ENCODE results near the gene SZRD1.

Gene SZRD1

DNA sequence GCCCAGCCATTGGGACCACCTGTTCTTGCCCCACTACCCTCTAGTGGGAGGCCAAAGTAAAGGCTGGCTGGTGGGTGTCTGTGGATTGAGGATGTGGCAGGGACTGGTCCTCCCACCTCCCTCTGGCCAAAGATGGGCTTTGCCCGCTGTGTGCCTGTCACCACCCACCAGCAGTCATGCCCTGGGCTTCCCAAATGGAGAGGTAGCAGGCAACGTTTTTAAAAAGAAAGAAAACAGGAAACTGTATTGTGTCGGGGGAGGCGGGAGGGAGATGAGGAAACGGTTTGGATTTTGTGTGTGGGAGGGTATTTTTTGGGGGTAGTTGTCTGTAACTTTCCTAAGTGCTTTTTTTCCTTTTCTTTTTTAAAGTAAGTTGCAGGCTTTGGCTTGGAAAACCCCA is 30.1 kb downstream of the SZRD1 start:
- Mint-ChIP-seq H3K27ac (peak overlapping the region; percentile 89), H3K36me3 (ENCODE audit: low read depth) (peaks cover 31% of the 10 kb centered on the region), H3K9me3 (no peaks in the 10 kb centered on the region), H3K27me3 (ENCODE audit: low read depth, poor library complexity) (no peaks in the 10 kb centered on the region), H3K4me1 (peaks cover 22% of the 10 kb centered on the region), H3K4me3 (no peak overlapping the region)
- no peak for DNase-seq
- no peak for TF ChIP-seq CTCF (IDR thresholded peaks at IDR 0.05)

DNA sequence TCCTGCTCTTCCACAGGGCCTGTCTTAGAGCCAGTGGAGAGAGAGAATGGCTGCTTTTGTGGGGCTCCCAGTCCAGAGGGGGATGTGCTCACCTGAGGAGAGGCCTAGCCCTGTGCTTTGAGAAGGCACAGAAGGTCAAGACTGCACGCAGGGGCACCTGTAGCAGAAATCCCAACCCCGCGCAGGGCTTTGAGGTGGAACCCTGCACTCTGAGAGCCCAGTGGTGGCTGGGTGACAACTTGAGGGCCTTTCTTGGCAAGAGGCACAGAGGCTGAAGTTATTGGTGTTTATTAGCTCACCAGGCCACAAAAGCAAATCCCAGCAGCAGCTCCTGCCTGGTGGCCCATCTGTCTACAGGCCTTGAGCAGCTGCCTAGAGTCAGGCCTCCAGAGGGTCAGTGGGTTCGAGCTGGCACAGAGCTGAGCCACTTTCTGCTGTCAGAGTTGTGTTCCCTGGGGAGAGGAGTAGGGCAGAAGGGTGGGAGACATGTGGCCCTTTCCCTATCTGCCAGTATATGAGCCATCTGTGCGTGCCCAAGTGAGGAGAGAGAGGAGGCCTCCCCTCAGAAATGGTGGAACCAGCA is 31.4 kb downstream of the SZRD1 start:
- no peaks in the 10 kb centered on the region for H3K27me3 Mint-ChIP-seq (ENCODE audit: low read depth, poor library complexity)
- H3K4me1 Mint-ChIP-seq: peaks cover 15% of the 10 kb centered on the region
- H3K4me3 Mint-ChIP-seq: no peak overlapping the region
- H3K36me3 Mint-ChIP-seq (ENCODE audit: low read depth): peaks cover 20% of the 10 kb centered on the region
- no peaks in the 10 kb centered on the region for H3K9me3 Mint-ChIP-seq
- DNase-seq: no peak
- peak overlapping the region; percentile 74 for H3K27ac Mint-ChIP-seq
- TF ChIP-seq CTCF (IDR thresholded peaks at IDR 0.05): no peak

DNA sequence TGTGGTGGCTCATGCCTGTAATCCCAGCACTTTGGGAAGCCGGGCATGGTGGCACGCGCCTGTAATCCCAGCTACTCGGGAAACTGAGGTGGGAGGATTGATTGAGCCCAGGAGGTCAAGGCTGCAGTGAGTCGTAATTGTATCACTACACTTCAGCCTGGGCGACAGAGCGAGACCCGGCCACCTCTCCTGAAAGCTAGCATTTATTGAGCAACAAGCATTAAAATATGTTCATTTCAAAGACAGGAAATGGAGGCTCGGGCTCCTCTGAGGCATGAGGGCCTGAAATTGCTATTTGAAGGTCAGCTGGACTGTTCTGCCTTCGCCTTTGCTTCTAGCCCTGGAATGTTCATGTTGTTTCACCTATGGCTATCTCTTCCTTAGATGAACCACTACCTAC is 35.7 kb downstream of the SZRD1 start:
- peaks cover 10% of the 10 kb centered on the region for H3K4me1 Mint-ChIP-seq
- H3K4me3 Mint-ChIP-seq: no peak overlapping the region
- H3K36me3 Mint-ChIP-seq (ENCODE audit: low read depth): peaks cover 8% of the 10 kb centered on the region
- peaks cover 3% of the 10 kb centered on the region for H3K27me3 Mint-ChIP-seq (ENCODE audit: low read depth, poor library complexity)
- DNase-seq: no peak
- H3K9me3 Mint-ChIP-seq: no peaks in the 10 kb centered on the region
- TF ChIP-seq CTCF (IDR thresholded peaks at IDR 0.05): no peak
- H3K27ac Mint-ChIP-seq: peak overlapping the region; percentile 61

- TF ChIP-seq CTCF (IDR thresholded peaks at IDR 0.05): no peak
- Mint-ChIP-seq H3K27me3 (ENCODE audit: low read depth, poor library complexity) (peaks cover 7% of the 10 kb centered on the region), H3K4me1 (peaks cover 15% of the 10 kb centered on the region), H3K9me3 (no peaks in the 10 kb centered on the region), H3K27ac (no peak overlapping the region), H3K36me3 (ENCODE audit: low read depth) (no peaks in the 10 kb centered on the region), H3K4me3 (no peak overlapping the region)
- no peak for DNase-seq
Observed at GRCh38 chr1:16405441-16405840, 38.4 kb downstream of the SZRD1 start.

- Mint-ChIP-seq H3K4me3 (no peak overlapping the region), H3K27me3 (ENCODE audit: low read depth, poor library complexity) (peaks cover 13% of the 10 kb centered on the region), H3K4me1 (peaks cover 15% of the 10 kb centered on the region), H3K9me3 (no peaks in the 10 kb centered on the region), H3K27ac (no peak overlapping the region), H3K36me3 (ENCODE audit: low read depth) (no peaks in the 10 kb centered on the region)
- DNase-seq: no peak
- TF ChIP-seq CTCF (IDR thresholded peaks at IDR 0.05): no peak
Observed at GRCh38 chr1:16406868-16407267, 39.8 kb downstream of the SZRD1 start.

- H3K27ac Mint-ChIP-seq: no peak overlapping the region
- H3K9me3 Mint-ChIP-seq: no peaks in the 10 kb centered on the region
- no peaks in the 10 kb centered on the region for H3K36me3 Mint-ChIP-seq (ENCODE audit: low read depth)
- no peak for TF ChIP-seq CTCF (IDR thresholded peaks at IDR 0.05)
- DNase-seq: no peak
- H3K4me3 Mint-ChIP-seq: no peak overlapping the region
- H3K27me3 Mint-ChIP-seq (ENCODE audit: low read depth, poor library complexity): peaks cover 19% of the 10 kb centered on the region
- H3K4me1 Mint-ChIP-seq: peaks cover 6% of the 10 kb centered on the region
Observed at GRCh38 chr1:16409536-16410152, 42.6 kb downstream of the SZRD1 start.

Data from nephron progenitor cell (in vitro differentiated cells).